MCF 10A (cell line): ENCODE data around the gene TADA2A. TPM values are rescaled to one million over a fixed set of nuclear protein-coding genes. Genes with fewer than 3 reads are reported as not detected.

ENCODE experiments used
- BruUV-seq: library from RNA; stranded (reverse); fragments of 400-500 nt; replicated peaks from 2 replicates; lab custom pipeline; 2021; lab: Mats Ljungman, UMichigan
- CTCF ChIA-PET: fragments of 300-600 bp; sonication (Branson Sonifier 250); formaldehyde crosslinking; extraction: SDS; loops from one replicate; lab custom pipeline; 2021; ENCODE audit warnings: antibody characterized with exemption, inconsistent platforms; lab: Yijun Ruan, JAX
- POLR2A ChIA-PET: fragments of 300-600, 350-650 bp; sonication (Branson Sonifier 250); formaldehyde crosslinking; extraction: SDS; loops from one replicate; lab custom pipeline; 2020; ENCODE audit warnings: antibody characterized with exemption, inconsistent platforms; lab: Yijun Ruan, JAX
- DNase-seq: peaks from one replicate; pipeline ENCODE4 v3.0.0-alpha.2; 2018; ENCODE audit not compliant: unreplicated experiment
- H3K27ac Mint-ChIP-seq: one replicate; pipeline ENCODE4 v1.8.0; 2022; ENCODE audit warnings: mild to moderate bottlenecking, low read depth, mixed read lengths; ENCODE audit not compliant: unreplicated experiment
- H3K27me3 Mint-ChIP-seq: one replicate; pipeline ENCODE4 v1.8.0; 2022; ENCODE audit warnings: mixed read lengths; ENCODE audit not compliant: insufficient read depth, unreplicated experiment
- H3K36me3 Mint-ChIP-seq: one replicate; pipeline ENCODE4 v1.8.0; 2022; ENCODE audit warnings: mild to moderate bottlenecking, moderate library complexity, mixed read lengths; ENCODE audit not compliant: insufficient read depth, unreplicated experiment
- H3K4me1 Mint-ChIP-seq: one replicate; pipeline ENCODE4 v1.8.0; 2022; ENCODE audit warnings: mixed read lengths; ENCODE audit not compliant: insufficient read depth, unreplicated experiment
- H3K4me3 Mint-ChIP-seq: one replicate; pipeline ENCODE4 v1.8.0; 2022; ENCODE audit warnings: mild to moderate bottlenecking, moderate library complexity, mixed read lengths; ENCODE audit not compliant: unreplicated experiment
- H3K9me3 Mint-ChIP-seq: one replicate; pipeline ENCODE4 v1.8.0; 2022; ENCODE audit warnings: mixed read lengths; ENCODE audit not compliant: unreplicated experiment
- CTCF ChIP-seq: fragments of 200-600 bp; IDR thresholded peaks from one replicate; pipeline ENCODE4 v1.8.0; 2022; ENCODE audit warnings: antibody characterized with exemption, mild to moderate bottlenecking; ENCODE audit not compliant: unreplicated experiment
- intact Hi-C: fragments of 100-400 bp; cut with micrococcal nuclease; formaldehyde crosslinking; loops from 2 replicates; pipeline ENCODE4 v1.14.1; 2022
- total RNA-seq: library from RNA; stranded (reverse); gene quantifications from 2 replicates; pipeline ENCODE4 v1.2.3, GENCODE V29; 2022

The TADA2A gene
- total RNA-seq, 1 experiment from 2014 or later, result 31.3 TPM

GRCh38 chr17:37500378-37500777, 93.7 kb downstream of the TADA2A start:
- peaks cover 30% of the 10 kb centered on the region for H3K36me3 Mint-ChIP-seq
- ChIA-PET CTCF (interaction anchor here (0.6 to 0.7 kb wide), 2 partner anchors 59 to 316 kb away, joined by 3 read pairs; no protein-coding TSS in a partner anchor), POLR2A (no interaction called here)
- no peaks in the 10 kb centered on the region for H3K27me3 Mint-ChIP-seq
- DNase-seq, result no peak
- BruUV-seq, result no TSS peak
- H3K4me1 Mint-ChIP-seq, result no peaks in the 10 kb centered on the region
- H3K9me3 Mint-ChIP-seq, result no peaks in the 10 kb centered on the region
- intact Hi-C loops, result no loop called here
- no peak overlapping the region for H3K4me3 Mint-ChIP-seq
- no peak overlapping the region for H3K27ac Mint-ChIP-seq
- no peak for TF ChIP-seq CTCF

- Mint-ChIP-seq H3K27me3 (no peaks in the 10 kb centered on the region), H3K4me3 (no peak overlapping the region), H3K27ac (no peak overlapping the region), H3K36me3 (peaks cover 37% of the 10 kb centered on the region), H3K9me3 (no peaks in the 10 kb centered on the region), H3K4me1 (peaks cover 9% of the 10 kb centered on the region)
- ChIA-PET POLR2A (interaction anchor here (0.6 to 1.1 kb wide), 3 partner anchors 8 to 1679 kb away, joined by 3 to 6 read pairs (median 4); no protein-coding TSS in a partner anchor), CTCF (interaction anchor here (1.2 to 1.4 kb wide), 2 partner anchors 68 to 127 kb away, joined by 4 to 10 read pairs; partner anchors contain the start of gene C17orf78)
- DNase-seq, result no peak
- intact Hi-C loops, result no loop called here
- TF ChIP-seq CTCF, result no peak
- BruUV-seq, result no TSS peak
These were observed 95.6 kb downstream of the TADA2A start for GRCh38 chr17:37502009-37502936.

- Mint-ChIP-seq H3K27ac (no peak overlapping the region), H3K9me3 (no peaks in the 10 kb centered on the region), H3K27me3 (no peaks in the 10 kb centered on the region), H3K36me3 (peaks cover 37% of the 10 kb centered on the region), H3K4me1 (peaks cover 9% of the 10 kb centered on the region), H3K4me3 (no peak overlapping the region)
- DNase-seq, result no peak
- intact Hi-C loops, result no loop called here
- no peak for TF ChIP-seq CTCF
- no TSS peak for BruUV-seq
- POLR2A ChIA-PET, result interaction anchor here (1.0 to 1.1 kb wide), 2 partner anchors 9 to 12 kb away, joined by 3 to 6 read pairs; no protein-coding TSS in a partner anchor
- CTCF ChIA-PET, result no interaction called here
These were observed 96.5 kb downstream of the TADA2A start for GRCh38 chr17:37503148-37503547.

- DNase-seq, result no peak
- ChIA-PET CTCF (interaction anchor here (0.6 kb wide), 1 partner anchor 89 kb away, joined by 3 read pairs; no protein-coding TSS in a partner anchor), POLR2A (interaction anchor here (1.2 kb wide), 1 partner anchor 132 kb away, joined by 3 read pairs; no protein-coding TSS in a partner anchor)
- Mint-ChIP-seq H3K4me3 (no peak overlapping the region), H3K36me3 (peaks cover 28% of the 10 kb centered on the region), H3K9me3 (no peaks in the 10 kb centered on the region), H3K27ac (no peak overlapping the region), H3K4me1 (peaks cover 9% of the 10 kb centered on the region), H3K27me3 (no peaks in the 10 kb centered on the region)
- no peak for TF ChIP-seq CTCF
- intact Hi-C loops, result no loop called here
- no TSS peak for BruUV-seq
These were observed 98.6 kb downstream of the TADA2A start for GRCh38 chr17:37505333-37505732.
